ENCODE data around the gene FBXO41. TPM values are rescaled to one million over a fixed set of nuclear protein-coding genes. Genes with fewer than 3 reads are reported as not detected.

Gene FBXO41
- total RNA-seq, 1 experiment from 2014 or later: 4.4 TPM

DNA sequence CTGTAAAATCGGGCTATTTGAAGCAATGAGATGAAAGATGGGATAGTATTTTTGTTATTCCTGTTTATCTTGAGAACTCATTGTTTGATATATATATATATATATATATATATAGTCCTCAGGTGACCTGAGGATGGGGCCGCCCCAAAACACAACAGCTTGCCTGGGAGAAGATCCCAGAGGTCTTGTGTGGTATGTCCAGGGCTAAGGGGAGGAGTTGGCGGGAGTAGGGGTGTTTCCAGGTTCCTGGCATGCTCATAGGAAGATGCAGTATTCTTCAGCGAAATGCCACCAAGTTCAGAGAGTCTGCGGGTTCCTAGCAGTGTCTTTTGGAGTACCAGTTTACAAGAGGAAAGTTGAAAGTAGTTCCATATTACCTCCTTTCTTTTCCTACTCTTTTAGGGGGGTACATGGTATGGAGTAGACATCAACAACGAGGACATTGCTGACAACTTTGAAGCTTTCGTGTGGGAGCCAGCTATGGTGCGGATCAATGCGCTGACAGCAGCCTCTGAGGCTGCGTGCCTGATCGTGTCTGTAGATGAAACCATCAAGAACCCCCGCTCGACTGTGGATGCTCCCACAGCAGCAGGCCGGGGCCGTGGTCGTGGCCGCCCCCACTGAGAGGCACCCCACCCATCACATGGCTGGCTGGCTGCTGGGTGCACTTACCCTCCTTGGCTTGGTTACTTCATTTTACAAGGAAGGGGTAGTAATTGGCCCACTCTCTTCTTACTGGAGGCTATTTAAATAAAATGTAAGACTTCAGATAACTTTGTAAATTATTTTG lies 31.8 kb downstream of the FBXO41 start:
- CTCF ChIA-PET: no interaction called here

DNA sequence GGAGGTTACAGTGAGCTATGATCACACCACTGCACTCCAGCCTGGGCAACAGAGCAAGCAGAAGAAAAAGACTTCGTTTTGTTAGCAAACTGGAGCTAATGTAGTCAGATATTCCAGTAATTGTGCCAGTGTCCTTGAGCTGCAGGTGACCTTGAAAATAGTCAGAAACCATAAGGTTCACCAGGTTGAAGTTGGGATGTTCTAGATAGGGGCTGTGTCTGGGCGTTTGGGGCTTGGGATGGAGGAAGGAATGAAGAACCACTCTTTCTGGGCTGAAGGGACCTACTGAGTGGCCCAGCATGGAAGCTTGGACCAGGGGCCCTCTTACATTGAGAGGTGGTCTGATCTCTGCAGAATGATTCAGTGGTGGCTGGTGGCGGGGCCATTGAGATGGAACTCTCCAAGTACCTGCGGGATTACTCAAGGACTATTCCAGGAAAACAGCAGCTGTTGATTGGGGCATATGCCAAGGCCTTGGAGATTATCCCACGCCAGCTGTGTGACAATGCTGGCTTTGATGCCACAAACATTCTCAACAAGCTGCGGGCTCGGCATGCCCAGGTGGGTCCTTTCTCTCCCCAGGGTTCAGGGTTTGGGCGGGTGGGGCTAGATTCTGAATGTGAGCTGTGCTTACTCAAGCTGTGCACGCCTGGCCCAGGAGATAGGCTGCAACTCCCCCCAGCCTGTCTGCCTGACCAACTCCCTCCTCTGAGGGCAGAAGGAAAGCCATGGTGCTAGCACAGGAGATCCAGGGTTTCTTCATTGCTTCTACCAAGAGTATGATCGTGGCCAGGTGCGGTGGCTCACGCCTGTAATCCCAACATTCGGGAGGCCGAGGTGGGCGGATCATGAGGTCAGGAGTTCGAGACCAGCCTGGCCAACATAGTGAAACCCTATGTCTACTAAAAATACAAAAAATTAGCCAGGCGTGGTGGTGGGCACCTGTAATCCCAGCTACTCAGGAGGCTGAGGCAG lies 33.1 kb downstream of the FBXO41 start:
- CTCF ChIA-PET: interaction anchor here (0.6 to 1.7 kb wide), 4 partner anchors 9 to 167 kb away, joined by 3 to 7 read pairs (median 4); no protein-coding TSS in a partner anchor
- POLR2A ChIA-PET: interaction anchor here (1.2 to 2.9 kb wide), 2 partner anchors 10 to 17 kb away, joined by 3 to 8 read pairs; partner anchors contain the start of genes CCT7 and PRADC1
- intact Hi-C loops (cut with micrococcal nuclease): no loop called here
- H3K27me3 Mint-ChIP-seq (ENCODE audit: insufficient read depth, unreplicated experiment): no peaks in the 10 kb centered on the region
- H3K36me3 Mint-ChIP-seq (ENCODE audit: insufficient read depth, unreplicated experiment): peaks cover 78% of the 10 kb centered on the region
- BruUV-seq (replicated peaks): no TSS peak
- H3K27ac Mint-ChIP-seq (ENCODE audit: low read depth, unreplicated experiment): no peak overlapping the region
- H3K9me3 Mint-ChIP-seq (ENCODE audit: unreplicated experiment): no peaks in the 10 kb centered on the region
- TF ChIP-seq, protein P1, sequence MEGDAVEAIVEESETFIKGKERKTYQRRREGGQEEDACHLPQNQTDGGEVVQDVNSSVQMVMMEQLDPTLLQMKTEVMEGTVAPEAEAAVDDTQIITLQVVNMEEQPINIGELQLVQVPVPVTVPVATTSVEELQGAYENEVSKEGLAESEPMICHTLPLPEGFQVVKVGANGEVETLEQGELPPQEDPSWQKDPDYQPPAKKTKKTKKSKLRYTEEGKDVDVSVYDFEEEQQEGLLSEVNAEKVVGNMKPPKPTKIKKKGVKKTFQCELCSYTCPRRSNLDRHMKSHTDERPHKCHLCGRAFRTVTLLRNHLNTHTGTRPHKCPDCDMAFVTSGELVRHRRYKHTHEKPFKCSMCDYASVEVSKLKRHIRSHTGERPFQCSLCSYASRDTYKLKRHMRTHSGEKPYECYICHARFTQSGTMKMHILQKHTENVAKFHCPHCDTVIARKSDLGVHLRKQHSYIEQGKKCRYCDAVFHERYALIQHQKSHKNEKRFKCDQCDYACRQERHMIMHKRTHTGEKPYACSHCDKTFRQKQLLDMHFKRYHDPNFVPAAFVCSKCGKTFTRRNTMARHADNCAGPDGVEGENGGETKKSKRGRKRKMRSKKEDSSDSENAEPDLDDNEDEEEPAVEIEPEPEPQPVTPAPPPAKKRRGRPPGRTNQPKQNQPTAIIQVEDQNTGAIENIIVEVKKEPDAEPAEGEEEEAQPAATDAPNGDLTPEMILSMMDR (IDR thresholded peaks at IDR 0.05; ENCODE audit: unreplicated experiment): no peak
- DNase-seq (ENCODE audit: unreplicated experiment): no peak
- peaks cover 9% of the 10 kb centered on the region for H3K4me1 Mint-ChIP-seq (ENCODE audit: insufficient read depth, unreplicated experiment)
- H3K4me3 Mint-ChIP-seq (ENCODE audit: unreplicated experiment): no peak overlapping the region

More for the DNA sequence above, 31.8 kb downstream of the FBXO41 start:
- intact Hi-C loops (cut with micrococcal nuclease): no loop called here
- TF ChIP-seq, protein P1 (IDR thresholded peaks at IDR 0.05; ENCODE audit: unreplicated experiment): no peak
- no peak for DNase-seq (ENCODE audit: unreplicated experiment)
- no TSS peak for BruUV-seq (replicated peaks)
- Mint-ChIP-seq H3K9me3 (ENCODE audit: unreplicated experiment) (no peaks in the 10 kb centered on the region), H3K4me1 (ENCODE audit: insufficient read depth, unreplicated experiment) (no peaks in the 10 kb centered on the region), H3K4me3 (ENCODE audit: unreplicated experiment) (no peak overlapping the region), H3K36me3 (ENCODE audit: insufficient read depth, unreplicated experiment) (peaks cover 66% of the 10 kb centered on the region), H3K27ac (ENCODE audit: low read depth, unreplicated experiment) (no peak overlapping the region), H3K27me3 (ENCODE audit: insufficient read depth, unreplicated experiment) (no peaks in the 10 kb centered on the region)
- POLR2A ChIA-PET: interaction anchor here (1.2 to 2.4 kb wide), 4 partner anchors 18 to 75 kb away, joined by 3 to 11 read pairs (median 3); partner anchors contain the start of genes CCT7 and PRADC1

DNA sequence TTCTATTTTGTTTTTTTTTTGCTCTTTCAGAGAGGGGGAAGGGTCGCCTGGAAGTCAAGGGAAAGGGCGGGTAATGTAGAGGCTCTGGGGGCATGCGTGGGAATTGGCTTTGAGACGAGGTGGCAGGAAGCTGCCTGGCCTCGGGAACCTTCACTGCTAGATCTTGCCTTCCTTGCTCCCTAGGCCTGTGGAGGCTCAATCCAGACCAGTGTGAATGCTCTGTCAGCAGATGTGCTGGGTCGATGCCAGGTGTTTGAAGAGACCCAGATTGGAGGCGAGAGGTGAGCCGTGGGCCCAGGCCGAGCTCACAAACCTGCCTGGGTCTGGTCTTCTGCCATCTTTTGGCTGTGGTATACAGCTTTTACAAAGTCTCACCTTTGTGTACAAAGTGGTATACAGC lies 34.6 kb downstream of the FBXO41 start:
- ChIA-PET CTCF (interaction anchor here (0.6 to 1.7 kb wide), 4 partner anchors 10 to 41 kb away, joined by 4 to 7 read pairs (median 5); no protein-coding TSS in a partner anchor), POLR2A (interaction anchor here (0.6 to 2.9 kb wide), 3 partner anchors 16 to 426 kb away, joined by 3 to 8 read pairs (median 3); partner anchors contain the start of genes CCT7 and PRADC1)
- H3K4me1 Mint-ChIP-seq (ENCODE audit: insufficient read depth, unreplicated experiment): peaks cover 12% of the 10 kb centered on the region
- H3K36me3 Mint-ChIP-seq (ENCODE audit: insufficient read depth, unreplicated experiment): peaks cover 91% of the 10 kb centered on the region
- no peaks in the 10 kb centered on the region for H3K27me3 Mint-ChIP-seq (ENCODE audit: insufficient read depth, unreplicated experiment)
- H3K4me3 Mint-ChIP-seq (ENCODE audit: unreplicated experiment): no peak overlapping the region
- TF ChIP-seq, protein P1 (IDR thresholded peaks at IDR 0.05; ENCODE audit: unreplicated experiment): no peak
- no peak for DNase-seq (ENCODE audit: unreplicated experiment)
- H3K9me3 Mint-ChIP-seq (ENCODE audit: unreplicated experiment): no peaks in the 10 kb centered on the region
- intact Hi-C loops (cut with micrococcal nuclease): no loop called here
- no TSS peak for BruUV-seq (replicated peaks)
- H3K27ac Mint-ChIP-seq (ENCODE audit: low read depth, unreplicated experiment): no peak overlapping the region

Measured in MCF 10A (cell line).